Stimulated activated CD8-positive, alpha-beta memory T cell treated with anti-CD3 and anti-CD28 coated beads, Interleukin-12 subunit alpha, Interleukin-12 subunit beta, amount 100 ng/mL, for 1 hour (primary cell): ENCODE measurements around the gene CACNA1D.

Experiments used
- DNase-seq: peaks from one replicate; pipeline ENCODE4 v3.0.0-alpha.2; 2020; ENCODE audit warnings: low read depth

Gene CACNA1D

DNA sequence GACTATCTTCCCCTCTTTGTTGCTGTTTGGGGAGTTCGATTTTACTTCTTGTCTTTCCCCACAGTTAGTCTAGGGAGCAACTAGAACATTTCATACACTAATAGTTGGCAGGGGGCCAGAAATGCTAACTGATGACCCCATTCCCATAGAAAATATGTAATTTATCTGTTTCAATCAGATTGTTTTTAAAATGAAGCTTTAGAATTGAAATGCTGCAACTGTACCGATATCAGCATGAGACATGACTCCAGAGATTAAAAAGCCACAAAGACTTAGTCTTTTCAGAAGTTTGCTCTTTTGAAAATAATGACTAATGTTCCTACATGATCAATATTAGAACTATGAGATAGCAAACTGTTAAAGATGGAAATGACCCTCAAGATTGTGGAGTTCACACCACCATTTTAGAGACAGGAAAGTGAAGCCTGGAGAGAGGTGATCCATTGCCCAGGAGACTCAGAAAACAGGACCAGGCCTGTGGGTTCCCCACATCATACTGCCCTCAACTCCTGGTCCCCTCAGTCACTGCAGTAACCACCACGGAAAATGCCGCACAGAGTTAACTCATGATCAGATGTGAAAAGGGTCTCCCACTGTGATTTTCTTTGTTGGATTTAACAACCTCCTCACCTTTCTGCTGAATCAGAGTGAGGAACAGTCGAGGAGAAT is 221.5 kb downstream of the CACNA1D start:
- no peak for DNase-seq

- DNase-seq = no peak
Measured at GRCh38 chr3:53716998-53717397, 222.6 kb downstream of the CACNA1D start.

DNA sequence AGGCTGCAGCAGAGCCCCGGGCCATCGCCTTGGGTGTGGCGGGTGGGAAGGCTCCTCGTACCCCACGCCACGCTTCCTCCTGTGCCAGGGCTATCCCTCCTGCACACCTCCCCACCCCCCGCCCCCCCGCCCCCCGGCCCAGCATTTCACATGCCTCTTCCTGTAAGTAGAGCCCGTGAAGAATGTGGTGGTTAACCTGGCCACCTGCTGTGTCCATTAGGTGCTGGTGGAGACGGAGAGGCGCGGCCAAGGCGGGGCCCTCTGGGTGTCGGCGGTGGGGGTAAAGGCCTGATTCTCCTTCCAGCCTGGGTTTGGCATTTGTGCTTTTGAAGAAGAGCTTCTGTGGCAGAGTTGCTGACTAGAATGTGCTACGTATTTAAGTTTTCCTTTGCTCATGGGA is 224.1 kb downstream of the CACNA1D start:
- DNase-seq = no peak

- DNase-seq = no peak
Measured at GRCh38 chr3:53719796-53720195, 225.4 kb downstream of the CACNA1D start.

DNA sequence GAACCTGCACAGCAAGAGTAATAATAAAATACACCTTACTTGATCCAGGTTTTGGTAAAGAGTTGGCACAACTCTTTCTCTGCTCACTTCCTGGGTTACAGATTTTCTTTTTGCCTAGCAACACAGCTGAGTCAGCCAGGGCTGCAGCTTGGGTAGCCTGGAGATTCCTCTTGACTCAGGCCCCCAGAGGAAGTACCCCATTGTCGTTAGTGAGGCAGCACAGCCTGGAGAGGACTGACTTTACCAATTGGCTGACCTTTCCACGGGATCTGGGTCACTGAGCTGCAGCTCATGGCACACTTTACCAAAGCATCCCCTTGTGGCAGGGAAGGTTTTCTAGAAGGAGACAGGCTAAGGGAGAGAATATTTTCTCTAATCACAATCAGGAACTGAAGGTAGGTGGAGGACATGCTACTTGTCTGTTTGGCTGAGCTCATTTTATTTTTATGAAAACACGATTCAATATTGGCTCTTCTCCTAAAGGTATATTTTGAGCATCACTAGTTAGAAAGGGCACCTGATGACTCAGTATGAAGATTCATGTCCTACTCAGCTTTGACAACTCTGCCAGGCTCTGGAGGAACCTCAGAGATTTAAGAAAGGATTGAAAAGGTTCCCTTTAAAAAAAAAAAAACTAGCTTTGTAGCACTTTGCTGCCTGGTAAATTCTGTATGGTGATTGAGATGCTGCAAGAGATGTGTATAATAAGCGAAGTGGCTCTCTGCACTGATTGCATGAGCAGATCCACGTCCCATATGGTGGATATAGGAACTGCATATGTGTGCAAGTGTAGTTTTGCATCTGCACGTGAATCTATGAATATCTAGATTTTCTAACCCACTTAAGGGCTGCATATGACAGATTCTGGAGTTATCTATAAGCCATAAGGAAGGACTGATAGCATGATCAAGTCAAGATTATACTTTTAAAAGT is 227.0 kb downstream of the CACNA1D start:
- DNase-seq = no peak

GRCh38 chr3:53724566-53724965 is 230.2 kb downstream of the CACNA1D start:
- DNase-seq = no peak

- no peak for DNase-seq
Measured at GRCh38 chr3:53725387-53725995, 231.1 kb downstream of the CACNA1D start.

- DNase-seq = no peak
Measured at GRCh38 chr3:53726643-53727042, 232.2 kb downstream of the CACNA1D start.

DNA sequence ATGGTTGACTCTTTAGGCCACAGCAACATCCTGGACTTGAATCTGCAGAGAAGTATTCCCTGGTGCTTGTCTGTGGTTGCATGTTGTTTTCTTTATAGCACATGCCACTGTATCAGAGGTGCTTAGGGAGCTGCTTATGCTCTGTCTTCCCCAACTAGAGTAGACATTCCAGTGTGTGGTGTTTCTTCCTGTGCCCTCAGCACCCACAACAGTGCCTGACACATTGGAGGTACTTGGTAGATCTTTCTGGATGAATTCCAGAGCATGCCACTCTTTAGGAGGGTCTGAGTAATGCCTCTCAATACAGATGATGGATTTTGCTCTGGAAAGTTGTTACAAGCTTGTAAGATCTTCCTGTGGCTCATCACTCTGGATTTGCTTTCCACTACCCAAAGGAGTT is 234.2 kb downstream of the CACNA1D start:
- no peak for DNase-seq

DNA sequence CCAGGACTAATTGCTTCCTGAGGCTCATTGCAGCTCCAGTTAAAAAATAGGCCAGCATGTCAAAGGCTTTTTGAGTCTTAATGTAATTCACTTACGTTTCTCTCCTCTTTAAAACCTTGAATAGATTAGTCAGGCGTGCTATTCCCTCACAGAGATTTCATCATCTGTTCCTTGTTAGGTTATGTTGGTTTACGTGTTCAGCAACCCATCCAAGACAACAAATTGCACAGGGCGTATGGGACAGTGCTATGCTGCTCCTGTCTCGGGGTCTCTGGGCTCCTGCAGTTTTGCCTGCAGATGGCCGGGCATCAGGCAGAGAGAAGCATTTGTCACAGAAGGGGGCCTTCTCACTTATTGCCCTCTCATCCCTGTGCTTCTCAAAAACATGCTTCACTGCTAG is 234.7 kb downstream of the CACNA1D start:
- no peak for DNase-seq

DNA sequence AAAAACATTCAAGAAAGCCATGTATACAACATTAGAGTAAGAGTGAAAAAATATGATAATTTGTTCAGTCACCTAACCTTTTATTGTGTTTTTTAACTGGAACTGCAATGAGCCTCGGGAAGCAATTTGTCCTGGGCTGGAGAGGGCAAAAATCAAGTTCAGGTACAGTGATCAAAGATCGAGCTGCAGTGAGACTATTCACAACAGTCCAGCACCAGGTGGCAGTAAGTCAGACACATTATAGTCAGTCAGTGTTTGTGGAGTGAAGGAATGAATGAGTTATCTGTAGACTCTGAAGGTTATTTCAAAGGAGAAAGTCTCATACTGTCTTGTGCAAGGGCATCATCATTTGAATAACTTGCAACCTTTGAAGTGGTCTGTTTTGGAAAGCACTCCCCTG is 235.2 kb downstream of the CACNA1D start:
- no peak for DNase-seq

DNA sequence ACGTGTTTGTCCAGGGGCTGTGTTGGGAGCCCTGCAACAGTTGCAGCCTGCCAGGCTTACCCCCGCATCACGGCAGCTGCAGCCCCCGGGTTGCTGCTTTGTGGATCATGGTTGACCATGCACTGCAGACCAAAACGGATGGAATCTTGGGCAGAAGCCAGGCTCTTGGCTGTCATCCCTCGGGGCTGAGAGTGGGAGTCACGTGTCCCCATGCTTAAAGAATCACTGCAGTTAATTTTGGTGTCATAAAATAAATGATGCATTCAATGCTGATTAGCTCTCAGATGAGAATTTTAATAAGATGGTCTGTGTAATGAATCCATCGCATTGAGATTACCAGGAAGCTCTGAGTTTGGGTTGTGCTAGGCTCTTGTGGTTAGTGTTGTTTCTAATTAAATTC is 236.2 kb downstream of the CACNA1D start:
- DNase-seq = no peak

GRCh38 chr3:53731934-53732624 is 237.7 kb downstream of the CACNA1D start:
- no peak for DNase-seq

DNA sequence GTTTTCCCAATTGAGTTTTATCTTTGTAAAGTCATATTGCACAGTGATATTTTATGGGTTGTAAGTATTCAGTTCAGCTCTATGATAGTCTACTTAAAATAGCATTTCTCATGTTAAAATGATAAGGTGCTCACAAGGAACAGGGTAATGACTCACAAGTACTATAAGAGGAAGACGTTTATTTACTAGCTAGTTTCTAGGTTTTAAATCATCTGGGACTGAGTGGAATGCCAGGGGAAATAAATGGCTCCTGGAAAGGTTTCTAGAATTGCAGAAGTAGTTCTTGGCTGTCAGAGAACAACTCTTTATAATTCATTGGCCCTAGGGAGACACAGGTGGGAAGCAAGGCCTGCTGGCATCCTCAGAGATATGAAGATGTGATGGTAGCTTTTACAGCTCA is 239.0 kb downstream of the CACNA1D start:
- DNase-seq = no peak

GRCh38 chr3:53739966-53740365 is 245.6 kb downstream of the CACNA1D start:
- DNase-seq = no peak

DNA sequence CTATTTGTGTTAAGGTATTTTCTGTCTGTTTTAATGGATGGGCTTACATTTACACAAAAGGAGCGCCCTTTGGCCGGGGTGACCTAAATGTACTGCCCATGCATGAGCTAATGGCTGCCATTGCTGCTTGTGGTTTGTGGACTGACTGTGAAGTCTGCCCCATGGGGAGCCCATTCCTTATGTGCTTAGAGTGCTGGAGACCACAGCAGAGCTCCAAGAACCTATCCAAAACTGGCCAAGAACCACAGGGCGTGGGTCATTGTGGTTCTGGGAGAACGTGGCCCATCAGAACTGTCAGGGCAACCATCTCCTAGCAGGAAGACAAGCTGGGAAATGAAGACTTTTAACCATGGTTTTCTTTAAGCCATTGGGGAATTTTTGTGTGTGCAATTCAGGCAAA is 246.5 kb downstream of the CACNA1D start:
- DNase-seq = no peak

DNA sequence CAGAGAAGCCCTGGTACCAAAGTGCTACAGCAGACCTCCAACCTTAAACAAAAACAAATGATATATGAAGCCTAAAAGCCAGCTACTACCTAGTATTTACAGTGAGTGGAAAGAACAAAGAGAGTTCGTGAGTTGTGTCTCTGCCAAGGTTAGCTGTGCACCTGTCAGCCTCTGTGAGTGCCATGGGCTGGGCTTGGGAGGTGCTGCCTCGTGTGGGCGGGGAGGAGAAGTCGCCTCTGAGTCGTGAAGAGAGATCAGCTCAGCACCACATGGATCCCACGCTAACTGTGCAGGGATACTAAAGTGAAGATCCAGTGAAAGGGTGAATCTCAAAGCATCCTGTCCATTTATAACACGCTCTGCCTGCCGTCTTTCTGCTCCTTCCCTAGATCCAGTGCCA is 249.9 kb downstream of the CACNA1D start:
- DNase-seq = no peak

DNA sequence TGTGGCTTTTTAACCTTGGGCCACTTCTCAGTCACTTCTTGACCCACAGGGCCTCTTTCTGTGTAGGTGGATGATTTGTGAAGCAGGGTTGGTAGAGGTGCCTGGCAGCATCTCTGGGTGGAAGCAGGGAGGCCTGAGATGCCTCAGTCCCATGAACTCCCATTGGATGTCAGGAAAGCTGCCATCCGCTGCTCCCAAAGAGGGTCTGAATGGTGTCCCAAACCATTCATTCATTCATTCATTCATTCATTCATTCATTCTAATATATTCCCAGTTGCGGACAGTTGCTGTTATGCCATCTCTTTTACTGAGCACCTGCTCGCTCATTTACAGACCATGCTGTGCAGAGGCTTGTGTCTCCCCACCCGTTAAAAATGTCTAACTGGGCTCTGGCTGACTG is 253.1 kb downstream of the CACNA1D start:
- no peak for DNase-seq

DNA sequence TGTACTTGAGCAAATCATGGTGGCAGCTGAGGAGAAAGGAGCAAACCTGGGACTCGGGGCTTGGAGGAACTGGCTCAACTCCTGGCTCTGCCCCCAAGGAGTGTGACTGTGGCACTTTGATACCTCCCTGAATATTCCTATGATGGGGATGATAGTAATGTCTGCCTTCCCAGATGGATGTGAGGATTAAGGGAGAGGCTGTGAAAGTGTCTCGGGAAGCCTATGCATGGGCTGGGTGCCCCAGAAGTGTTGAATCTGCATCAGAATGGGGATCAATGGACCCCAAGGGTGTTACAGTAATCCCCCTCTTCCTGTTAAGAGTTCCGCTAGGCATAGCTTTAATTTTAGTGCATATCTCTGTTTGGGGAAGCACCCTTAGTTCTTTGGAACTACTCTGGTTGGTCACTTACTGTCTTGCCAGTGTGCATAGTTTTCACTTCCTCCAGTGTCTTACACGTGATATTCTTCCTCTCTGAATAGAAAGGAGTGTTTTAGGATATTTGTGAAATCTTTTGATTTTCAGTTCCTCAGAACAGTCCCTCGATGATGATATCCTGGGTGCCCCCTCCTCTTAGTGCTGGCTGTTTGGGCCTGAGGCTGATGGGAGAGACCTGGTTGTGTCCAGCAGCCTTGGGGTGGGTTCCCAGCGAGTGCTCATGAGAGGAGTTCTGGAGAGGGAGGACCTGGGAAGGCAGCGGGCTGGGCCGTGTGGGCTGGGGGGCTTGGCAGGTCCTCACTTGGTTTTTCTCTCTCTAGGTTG is 254.3 kb downstream of the CACNA1D start:
- DNase-seq = no peak

DNA sequence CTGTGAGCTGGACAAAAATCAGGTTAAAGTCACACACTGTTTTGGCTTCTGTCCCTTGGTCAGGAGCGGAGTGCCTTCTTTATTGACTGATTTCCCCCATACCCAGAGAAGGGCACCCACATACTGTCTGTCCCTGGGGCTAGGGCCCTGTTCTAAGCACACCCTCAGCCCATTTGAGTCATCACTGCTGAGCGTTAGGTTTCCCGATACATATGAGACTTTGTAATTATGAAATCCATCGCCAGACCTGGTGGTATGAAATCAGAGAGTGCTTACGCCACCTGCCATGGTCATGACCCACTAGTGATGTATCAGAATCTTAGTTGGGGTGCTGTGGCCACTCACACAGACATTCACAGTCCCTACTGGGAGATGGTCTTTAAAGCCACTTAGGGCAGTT is 255.0 kb downstream of the CACNA1D start:
- no peak for DNase-seq
